Subcutaneous adipose tissue (tissue), 4 donors: ENCODE measurements around the gene FGD1. TPM values are rescaled to one million over a fixed set of nuclear protein-coding genes. Genes with fewer than 3 reads are reported as not detected.

Experiments used
- total RNA-seq, 4 donors: library from RNA; depleted of rRNA; stranded (reverse); fragments of >200 nt; gene quantifications; one replicate each; pipeline ENCODE4 v1.1.0, GENCODE V29; 2016
- TF ChIP-seq, protein P1 (sequence below): fragments of 450-650 bp; IDR thresholded peaks from one replicate; pipeline ENCODE4 v1.5.1; 2016; ENCODE audit warnings: low read depth, mild to moderate bottlenecking, control low read depth, antibody characterized with exemption, moderate library complexity

Gene FGD1
- total RNA-seq, 4 donors from 2014 or later = 1.9 to 3.0 (median 2.4) TPM

DNA sequence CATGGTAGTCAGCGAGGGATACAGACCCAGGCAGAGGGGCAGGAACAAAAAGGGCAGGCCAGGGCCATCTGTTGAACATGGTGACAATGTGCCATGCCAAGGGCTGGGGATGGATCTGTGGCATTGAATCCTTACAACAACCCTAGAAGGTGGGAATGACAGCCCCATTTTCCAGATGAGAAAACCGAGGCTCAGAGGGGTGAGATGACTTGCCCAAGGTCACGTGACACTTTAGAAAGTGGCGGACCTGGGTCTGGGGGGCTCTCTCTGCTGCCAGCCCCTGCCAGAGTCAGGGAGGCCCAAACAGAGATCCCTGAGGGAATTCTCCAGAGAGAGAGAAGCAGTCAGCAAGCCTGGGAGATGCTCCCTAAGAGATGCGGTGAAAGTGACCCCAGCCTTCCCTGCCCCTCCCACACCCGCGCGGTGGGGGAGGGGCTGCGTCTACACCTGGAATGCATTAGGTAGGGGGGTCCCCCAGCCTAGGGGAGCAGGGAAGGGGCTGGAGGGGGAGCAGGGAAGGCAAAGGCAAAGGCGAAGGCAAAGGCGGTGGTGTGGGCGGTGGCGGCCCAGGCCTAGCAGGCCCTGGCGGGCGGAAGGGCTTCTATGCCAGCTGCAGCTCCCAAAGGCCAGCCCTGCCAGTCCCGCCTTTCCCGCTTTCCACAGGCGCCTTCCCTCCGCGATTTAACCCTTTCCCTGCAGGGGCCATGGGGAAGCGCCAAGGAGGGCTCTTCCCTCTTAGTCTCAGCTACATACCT lies 13.0 kb downstream of the FGD1 start:
- TF ChIP-seq, protein P1, sequence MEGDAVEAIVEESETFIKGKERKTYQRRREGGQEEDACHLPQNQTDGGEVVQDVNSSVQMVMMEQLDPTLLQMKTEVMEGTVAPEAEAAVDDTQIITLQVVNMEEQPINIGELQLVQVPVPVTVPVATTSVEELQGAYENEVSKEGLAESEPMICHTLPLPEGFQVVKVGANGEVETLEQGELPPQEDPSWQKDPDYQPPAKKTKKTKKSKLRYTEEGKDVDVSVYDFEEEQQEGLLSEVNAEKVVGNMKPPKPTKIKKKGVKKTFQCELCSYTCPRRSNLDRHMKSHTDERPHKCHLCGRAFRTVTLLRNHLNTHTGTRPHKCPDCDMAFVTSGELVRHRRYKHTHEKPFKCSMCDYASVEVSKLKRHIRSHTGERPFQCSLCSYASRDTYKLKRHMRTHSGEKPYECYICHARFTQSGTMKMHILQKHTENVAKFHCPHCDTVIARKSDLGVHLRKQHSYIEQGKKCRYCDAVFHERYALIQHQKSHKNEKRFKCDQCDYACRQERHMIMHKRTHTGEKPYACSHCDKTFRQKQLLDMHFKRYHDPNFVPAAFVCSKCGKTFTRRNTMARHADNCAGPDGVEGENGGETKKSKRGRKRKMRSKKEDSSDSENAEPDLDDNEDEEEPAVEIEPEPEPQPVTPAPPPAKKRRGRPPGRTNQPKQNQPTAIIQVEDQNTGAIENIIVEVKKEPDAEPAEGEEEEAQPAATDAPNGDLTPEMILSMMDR = no peak

DNA sequence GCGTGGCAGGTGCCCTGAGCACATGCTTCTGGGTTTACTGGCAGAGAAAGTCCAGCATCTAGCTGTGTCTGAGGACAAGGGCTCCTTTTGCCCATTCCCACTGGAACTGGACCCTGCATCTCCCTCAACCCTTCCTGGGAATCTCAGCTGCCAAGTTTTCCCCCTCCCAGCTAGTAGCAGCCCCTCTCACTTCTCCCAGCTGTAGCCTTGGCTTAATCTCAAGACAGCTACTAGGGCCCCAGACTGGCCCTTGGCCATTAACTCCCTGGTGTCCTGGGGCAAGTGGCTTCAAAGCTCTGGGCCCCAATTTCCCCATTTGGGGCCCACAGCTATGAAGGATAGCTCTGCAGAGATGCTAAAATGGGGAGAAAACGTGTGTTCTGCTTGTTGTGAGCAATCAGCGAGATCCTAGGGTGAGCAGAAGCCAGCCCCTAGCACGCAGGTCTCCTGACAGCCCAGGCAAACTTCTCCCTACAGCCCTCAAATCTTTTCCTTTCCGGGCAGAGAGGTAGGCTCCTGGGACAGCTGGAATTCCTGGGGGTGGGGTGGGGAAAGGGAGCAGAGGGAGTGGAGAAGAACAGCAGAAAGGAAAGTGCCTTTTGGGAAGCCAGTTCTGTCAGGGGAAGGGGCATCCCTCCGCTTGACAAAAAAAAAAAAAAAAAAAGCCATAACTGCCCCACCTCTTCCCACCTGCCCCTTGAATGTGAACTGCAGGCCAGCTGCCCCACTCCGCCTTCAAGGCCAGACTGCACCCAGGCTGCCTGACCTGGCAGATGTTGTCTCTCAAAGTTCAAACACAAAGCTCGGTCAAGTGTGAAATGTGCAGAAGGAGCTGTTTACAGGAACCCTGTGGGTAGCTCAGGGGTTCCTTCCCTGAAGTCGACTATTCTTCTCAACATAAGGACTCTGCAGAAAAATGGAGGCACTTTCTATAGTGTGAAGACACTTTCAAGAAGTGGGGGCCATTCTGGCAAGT lies 16.6 kb downstream of the FGD1 start:
- TF ChIP-seq, protein P1 = no peak

DNA sequence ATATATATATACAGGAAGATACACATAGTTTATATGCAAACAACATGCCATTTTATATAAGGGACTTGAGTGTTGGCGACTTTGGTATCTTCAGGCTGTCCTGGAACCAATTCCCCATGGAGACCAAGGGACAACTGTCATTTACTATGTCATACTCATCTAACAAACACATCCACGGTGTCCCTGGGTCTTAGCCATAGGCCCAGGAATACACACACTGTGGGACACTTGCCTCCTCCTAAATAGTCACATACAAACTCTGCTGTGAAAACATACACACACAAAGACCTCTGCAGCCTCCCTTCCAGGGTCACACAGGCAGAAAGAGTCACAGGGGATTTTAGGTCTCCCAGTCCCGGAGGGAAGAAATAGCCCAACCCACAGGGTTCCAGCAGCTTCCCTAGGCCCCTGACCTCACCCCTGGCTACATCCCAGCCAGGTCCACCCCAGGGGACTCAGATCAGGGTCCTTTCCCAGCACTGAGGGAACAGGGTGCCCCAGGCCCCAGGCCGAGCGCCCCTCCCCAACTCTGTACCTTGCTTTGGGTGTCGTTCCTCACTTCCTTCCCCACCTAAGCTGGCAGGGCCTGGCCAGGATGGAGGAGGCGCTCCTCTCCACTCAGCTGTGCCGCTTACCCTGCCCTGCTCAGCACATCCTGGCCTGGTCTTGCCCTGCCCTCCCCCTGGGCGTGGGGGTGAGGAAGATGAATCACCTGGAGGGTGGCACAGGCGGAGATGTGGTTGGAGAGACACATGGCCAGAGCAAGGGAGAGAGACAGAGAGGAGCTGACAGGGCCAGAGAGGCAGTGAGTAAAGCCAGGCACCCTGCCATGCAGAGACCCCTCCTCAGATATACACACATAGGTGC lies 21.8 kb downstream of the FGD1 start:
- TF ChIP-seq, protein P1 = no peak

DNA sequence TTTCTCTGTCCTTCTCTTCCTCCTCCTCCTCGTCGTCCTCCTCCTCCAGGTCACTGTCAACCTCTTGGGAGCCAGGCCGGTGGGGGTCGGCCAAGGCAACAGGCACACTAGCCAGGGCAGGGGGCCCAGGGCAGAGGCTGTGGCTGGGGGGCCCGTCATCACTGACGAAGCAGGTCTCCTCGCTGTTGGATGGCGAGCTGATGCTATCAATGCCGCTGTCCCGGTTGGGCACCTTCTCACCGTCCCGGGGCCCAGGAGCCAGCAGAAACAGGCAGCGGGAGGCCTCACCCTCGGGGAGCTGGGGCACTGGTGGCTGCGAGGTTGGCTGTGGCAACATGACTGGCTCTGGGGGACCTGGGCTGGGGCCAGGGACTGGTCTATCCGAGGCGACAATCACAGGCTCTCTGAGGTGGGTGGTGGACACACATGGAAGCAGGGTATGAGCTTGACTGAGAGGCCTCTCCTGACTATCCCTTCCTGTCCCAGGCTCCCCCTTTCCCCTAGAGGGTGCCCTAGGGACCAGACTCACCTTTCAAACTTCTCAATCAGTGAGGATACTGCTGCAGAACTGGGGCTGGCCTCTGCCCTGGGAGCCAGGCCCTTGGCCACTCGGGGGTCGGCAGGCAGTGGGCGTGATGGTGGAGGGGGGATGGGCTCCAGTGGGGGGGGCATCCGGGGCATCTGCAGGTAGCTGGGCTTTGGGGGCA lies 25.8 kb downstream of the FGD1 start:
- TF ChIP-seq, protein P1 = no peak

DNA sequence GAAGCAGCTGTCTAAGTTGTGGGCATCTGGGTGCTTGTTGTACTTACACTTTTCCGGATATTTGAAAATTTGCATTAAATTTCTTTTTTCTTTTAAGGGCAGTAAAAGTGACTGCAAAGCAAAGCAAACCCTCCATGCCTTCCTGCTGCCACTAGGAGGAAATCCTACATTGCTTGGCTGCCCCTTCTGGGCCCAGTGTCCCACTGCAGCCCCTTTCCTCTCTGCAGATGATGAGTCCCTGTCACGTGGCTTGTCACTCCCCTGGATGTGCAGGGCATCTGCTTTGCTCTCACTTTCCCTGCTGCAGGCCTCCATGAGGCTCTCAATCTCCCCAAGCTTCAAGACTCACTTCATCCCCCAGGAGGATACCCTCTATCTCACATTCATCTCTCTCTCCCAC lies 43.1 kb downstream of the FGD1 start:
- TF ChIP-seq, protein P1 = no peak

DNA sequence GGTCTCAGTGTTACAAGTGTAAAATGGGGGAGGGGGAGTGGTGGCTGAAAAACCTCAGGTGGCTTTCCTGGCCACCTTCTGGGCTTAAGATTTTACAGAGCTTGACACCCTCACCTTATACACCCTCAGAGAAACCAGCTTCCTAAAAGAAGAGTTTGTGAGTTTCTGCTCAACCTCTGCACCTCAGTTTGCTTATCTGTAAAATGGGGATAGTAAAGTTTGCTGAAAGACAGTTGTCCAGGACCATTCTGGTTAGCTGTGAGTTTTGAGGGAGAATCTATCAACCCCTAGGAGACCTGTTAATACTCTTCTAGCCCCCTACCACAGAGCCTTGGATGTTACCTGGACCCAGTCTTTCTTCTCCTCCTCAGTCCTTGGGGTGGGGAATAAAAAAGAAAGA lies 46.1 kb downstream of the FGD1 start:
- TF ChIP-seq, protein P1 = no peak
